Lung microvascular endothelial cell (primary cell): ENCODE measurements around the gene LTBP2. TPM values are rescaled to one million over a fixed set of nuclear protein-coding genes. Genes with fewer than 3 reads are reported as not detected.
A peak's percentile ranks its signal among the peaks of the same experiment; 100 is the strongest.

Experiments used
- DNase-seq, 2 donors: peaks; one replicate each; pipeline versions ENCODE4 v3.0.0 to v3.0.0-alpha.2; 2010; ENCODE audit warnings: low read depth in 2 of 2
- total RNA-seq: library from RNA; depleted of rRNA; stranded (reverse); fragments of >200 nt; gene quantifications from 2 replicates; pipeline ENCODE4 v1.2.1, GENCODE V29; 2014

The LTBP2 gene
- total RNA-seq, 1 donor from 2014 or later: 6.2 TPM

GRCh38 chr14:74531006-74531405 is 81.0 kb downstream of the LTBP2 start:
- no peak for DNase-seq

- DNase-seq: no peak
These were observed 83.2 kb downstream of the LTBP2 start for GRCh38 chr14:74528886-74529285.

- DNase-seq: no peak
These were observed 83.6 kb downstream of the LTBP2 start for GRCh38 chr14:74528406-74528805.

- DNase-seq: no peak
These were observed 84.2 kb downstream of the LTBP2 start for GRCh38 chr14:74527736-74528280.

GRCh38 chr14:74526854-74527585 is 85.0 kb downstream of the LTBP2 start:
- DNase-seq: peak in 1 of 2 donors; percentile 49

GRCh38 chr14:74525361-74525851 is 86.6 kb downstream of the LTBP2 start:
- DNase-seq: no peak

- no peak for DNase-seq
These were observed 87.3 kb downstream of the LTBP2 start for GRCh38 chr14:74524812-74525135.

- no peak for DNase-seq
These were observed 87.8 kb downstream of the LTBP2 start for GRCh38 chr14:74524076-74524811.

- DNase-seq: no peak
These were observed 89.3 kb downstream of the LTBP2 start for GRCh38 chr14:74522740-74523139.

GRCh38 chr14:74521756-74522155 is 90.3 kb downstream of the LTBP2 start:
- no peak for DNase-seq

GRCh38 chr14:74519316-74520074 is 92.5 kb downstream of the LTBP2 start:
- DNase-seq: no peak

GRCh38 chr14:74518221-74518620 is 93.8 kb downstream of the LTBP2 start:
- no peak for DNase-seq

- no peak for DNase-seq
These were observed 94.3 kb downstream of the LTBP2 start for GRCh38 chr14:74517731-74518130.

GRCh38 chr14:74516451-74517160 is 95.4 kb downstream of the LTBP2 start:
- DNase-seq: peak in 1 of 2 donors; percentile 41

- no peak for DNase-seq
These were observed 96.1 kb downstream of the LTBP2 start for GRCh38 chr14:74515891-74516412.

GRCh38 chr14:74514471-74514941 is 97.5 kb downstream of the LTBP2 start:
- DNase-seq: peak in 1 of 2 donors; percentile 81

GRCh38 chr14:74511966-74512830 is 99.8 kb downstream of the LTBP2 start:
- no peak for DNase-seq

- peak; percentile 22 to 52 for DNase-seq
These were observed 101.1 kb downstream of the LTBP2 start for GRCh38 chr14:74510959-74511409.

GRCh38 chr14:74510223-74510931 is 101.7 kb downstream of the LTBP2 start:
- peak in 1 of 2 donors; percentile 52 for DNase-seq
